SU-DHL-6 (cell line): Measurements from ENCODE around the gene DHX9.
A peak's percentile ranks its signal among the peaks of the same experiment; 100 is the strongest.
"Not testable (repeated sequence)": the region's sequence is repeated elsewhere in the genome, so short reads cannot be mapped to it uniquely, and the experiment has no call there.

Experiments
- H2AFZ ChIP-seq: fragments of 200-600 bp; sonication (generic); 2 replicates; pipeline ENCODE4 v1.6.1; 2014; ENCODE audit warnings: low read depth, mild to moderate bottlenecking, moderate library complexity, mixed read lengths, antibody characterized with exemption, low read length; ENCODE audit not compliant: severe bottlenecking
- H3F3A ChIP-seq: fragments of 200-600 bp; shearing (Covaris generic); 2 replicates; pipeline ENCODE4 v1.6.0; 2016; ENCODE audit warnings: antibody characterized with exemption, mild to moderate bottlenecking; ENCODE audit not compliant: insufficient read depth
- H3K27ac ChIP-seq: fragments of 200-600 bp; sonication (generic); 2 replicates; pipeline ENCODE4 v1.5.1; 2016; ENCODE audit warnings: low read depth, mild to moderate bottlenecking, low read length, moderate library complexity, mixed read lengths
- H3K27me3 ChIP-seq: fragments of 200-600 bp; sonication (generic), shearing (Covaris generic); 2 replicates; pipeline ENCODE4 v1.6.0; 2014; ENCODE audit warnings: mild to moderate bottlenecking, low read length
- H3K36me3 ChIP-seq: fragments of 200-600 bp; sonication (generic); 2 replicates; pipeline ENCODE4 v1.6.1; 2014; ENCODE audit warnings: mild to moderate bottlenecking, low read length, mixed read lengths
- H3K4me2 ChIP-seq: fragments of 300-600, 200-600 bp; shearing (Covaris generic), sonication (generic); 2 replicates; pipeline ENCODE4 v1.6.0; 2014; ENCODE audit warnings: low read length, low read depth, mild to moderate bottlenecking; ENCODE audit not compliant: poor library complexity, severe bottlenecking
- H3K4me3 ChIP-seq: fragments of 200-600 bp; sonication (generic); 2 replicates; pipeline ENCODE4 v1.5.1; 2014; ENCODE audit warnings: antibody characterized with exemption, low read length, mild to moderate bottlenecking, mixed read lengths; ENCODE audit not compliant: insufficient read depth, poor library complexity, severe bottlenecking
- H3K79me2 ChIP-seq: fragments of 200-600 bp; sonication (generic); 2 replicates; pipeline ENCODE4 v1.6.1; 2014; ENCODE audit warnings: mild to moderate bottlenecking, low read length, moderate library complexity; ENCODE audit not compliant: insufficient read depth
- H3K9ac ChIP-seq: fragments of 200-600 bp; sonication (generic); 2 replicates; pipeline ENCODE4 v1.7.0; 2014; ENCODE audit warnings: mild to moderate bottlenecking, low read length
- H3K9me2 ChIP-seq: fragments of 200-600 bp; sonication (generic); replicated peaks from 2 replicates; pipeline ENCODE4 v1.6.1; 2014; ENCODE audit warnings: low read length; ENCODE audit not compliant: insufficient read depth
- H3K9me3 ChIP-seq: fragments of 200-600 bp; sonication (generic); 2 replicates; pipeline ENCODE4 v1.6.1; 2014; ENCODE audit warnings: low read length, mixed read lengths; ENCODE audit not compliant: insufficient read depth
- H4K20me1 ChIP-seq: fragments of 200-600 bp; sonication (generic); 2 replicates; pipeline ENCODE4 v1.6.1; 2014; ENCODE audit warnings: low read depth, mild to moderate bottlenecking, antibody characterized with exemption, low read length, moderate library complexity, mixed read lengths
- CTCF ChIP-seq: fragments of 200-600 bp; sonication (generic); IDR thresholded peaks from one replicate; pipeline ENCODE4 v1.5.1; 2017; ENCODE audit warnings: antibody characterized with exemption, mild to moderate bottlenecking, low read length, moderate library complexity; ENCODE audit not compliant: insufficient read depth, poor library complexity, severe bottlenecking
- EZH2phosphoT487 ChIP-seq: fragments of 200-600 bp; sonication (generic), shearing (Covaris generic); conservative IDR thresholded peaks from 2 replicates; pipeline ENCODE4 v1.6.1; 2018; ENCODE audit warnings: mild to moderate bottlenecking, antibody characterized with exemption, low read length, moderate library complexity, mixed read lengths

DHX9 gene

GRCh38 chr1:182889997-182890396 lies 50.9 kb downstream of the DHX9 start:
- H3K4me2 ChIP-seq, result peak overlapping the region; percentile 8
- H3K9me3 ChIP-seq, result no peaks in the 10 kb centered on the region
- H4K20me1 ChIP-seq, result peaks cover 8% of the 10 kb centered on the region; the same call in 1 of the 2 replicates
- H3K36me3 ChIP-seq, result peaks cover 23% of the 10 kb centered on the region
- no peaks in the 10 kb centered on the region for H3K27me3 ChIP-seq
- H3K4me3 ChIP-seq, result no peak overlapping the region
- no peak overlapping the region for H3K9ac ChIP-seq
- H3K27ac ChIP-seq, result peak overlapping the region; percentile 50
- H2AFZ ChIP-seq, result no peak overlapping the region
- peaks cover 15% of the 10 kb centered on the region for H3K79me2 ChIP-seq
- H3K9me2 ChIP-seq, result no peaks in the 10 kb centered on the region
- peaks cover 55% of the 10 kb centered on the region for H3F3A ChIP-seq
- no peak for TF ChIP-seq EZH2phosphoT487
- no peak for TF ChIP-seq CTCF

DNA sequence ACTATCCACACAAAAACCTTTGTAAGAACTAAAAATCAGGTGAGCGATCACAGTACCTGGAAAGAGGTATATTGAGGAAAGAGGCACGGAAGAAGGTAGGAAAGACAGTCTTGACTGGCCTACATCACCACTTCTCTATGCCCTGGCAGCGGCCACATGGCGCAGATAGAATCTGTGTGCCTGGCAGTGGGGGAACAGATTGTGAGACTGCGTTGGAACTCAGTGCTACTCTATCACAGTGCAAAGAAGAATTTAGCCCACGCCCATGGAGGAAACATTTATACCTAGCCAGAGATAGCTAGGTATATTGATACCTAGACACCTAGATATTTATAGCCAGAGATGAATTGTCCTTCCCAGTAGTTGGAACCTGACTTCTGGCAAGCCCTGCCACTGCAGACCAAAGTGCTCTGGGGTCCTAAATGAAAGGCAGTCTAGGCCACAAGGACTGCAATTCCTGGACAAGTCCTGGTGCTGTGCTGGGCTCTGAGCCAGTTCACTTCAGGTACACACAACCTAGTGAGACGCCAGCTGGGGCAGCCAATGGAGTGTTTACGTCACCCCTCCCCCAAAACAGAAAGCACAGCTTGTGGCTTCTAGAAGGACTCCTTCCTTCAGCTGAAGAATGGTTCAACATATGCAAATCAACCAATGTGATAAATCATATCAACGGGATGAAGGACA lies 51.9 kb downstream of the DHX9 start:
- H3K4me3 ChIP-seq, result no peak overlapping the region
- no peak overlapping the region for H3K4me2 ChIP-seq
- no peak overlapping the region for H2AFZ ChIP-seq
- peaks cover 20% of the 10 kb centered on the region for H3K79me2 ChIP-seq
- H4K20me1 ChIP-seq, result no peaks in the 10 kb centered on the region
- no peaks in the 10 kb centered on the region for H3K9me2 ChIP-seq
- H3K9me3 ChIP-seq, result no peaks in the 10 kb centered on the region
- H3F3A ChIP-seq, result peaks cover 46% of the 10 kb centered on the region
- H3K27me3 ChIP-seq, result no peaks in the 10 kb centered on the region
- H3K9ac ChIP-seq, result no peak overlapping the region
- peaks cover 14% of the 10 kb centered on the region for H3K36me3 ChIP-seq
- peak overlapping the region; percentile 50; the same call in 1 of the 2 replicates for H3K27ac ChIP-seq
- TF ChIP-seq CTCF (no peak), EZH2phosphoT487 (no peak)

GRCh38 chr1:182897696-182898095 lies 58.5 kb downstream of the DHX9 start:
- no peak overlapping the region for H2AFZ ChIP-seq
- peaks cover 5% of the 10 kb centered on the region; the same call in 1 of the 2 replicates for H3F3A ChIP-seq
- H3K27ac ChIP-seq, result no peak overlapping the region
- no peaks in the 10 kb centered on the region for H3K9me3 ChIP-seq
- no peaks in the 10 kb centered on the region for H3K9me2 ChIP-seq
- no peaks in the 10 kb centered on the region for H3K27me3 ChIP-seq
- no peaks in the 10 kb centered on the region for H4K20me1 ChIP-seq
- no peak overlapping the region for H3K9ac ChIP-seq
- peaks cover 23% of the 10 kb centered on the region for H3K79me2 ChIP-seq
- no peak overlapping the region for H3K4me2 ChIP-seq
- no peak overlapping the region for H3K4me3 ChIP-seq
- TF ChIP-seq CTCF, result no peak
- no peak for TF ChIP-seq EZH2phosphoT487
- no peaks in the 10 kb centered on the region; the same call in 1 of the 2 replicates for H3K36me3 ChIP-seq

GRCh38 chr1:182901946-182902345 lies 62.8 kb downstream of the DHX9 start:
- not testable (repeated sequence) for H4K20me1 ChIP-seq, H3K36me3 ChIP-seq, H3K9me3 ChIP-seq, H3F3A ChIP-seq, H3K4me3 ChIP-seq, H3K27ac ChIP-seq, H3K9ac ChIP-seq, H3K27me3 ChIP-seq, H3K4me2 ChIP-seq, H2AFZ ChIP-seq, H3K9me2 ChIP-seq
- peaks cover 19% of the 10 kb centered on the region; the same call in 1 of the 2 replicates for H3K79me2 ChIP-seq
